Panc1 (cell line): ENCODE results near the gene ITGAD. TPM values are rescaled to one million over a fixed set of nuclear protein-coding genes. Genes with fewer than 3 reads are reported as not detected.

Source experiments
- ATAC-seq: fragments of 200-7000 bp; cut with Tn5 transposase; 2 replicates; pipeline ENCODE4 v1.9.1; 2020; ENCODE audit warnings: mild to moderate bottlenecking, moderate library complexity
- BruUV-seq: library from RNA; stranded (reverse); fragments of 400-500 nt; replicated peaks from 2 replicates; lab custom pipeline; 2021; lab: Mats Ljungman, UMichigan
- CTCF ChIA-PET: fragments of 300-600 bp; sonication (Branson Sonifier 250); formaldehyde crosslinking; loops from one replicate; lab custom pipeline; 2022; ENCODE audit warnings: antibody characterized with exemption; lab: Charles Lee
- POLR2A ChIA-PET: fragments of 300-600 bp; sonication (Branson Sonifier 250); formaldehyde crosslinking; loops from one replicate; lab custom pipeline; 2022; ENCODE audit warnings: antibody characterized with exemption; lab: Charles Lee
- DNase-seq: peaks from one replicate; pipeline ENCODE4 v3.0.0-alpha.2; 2010; ENCODE audit warnings: low read depth, low spot score
- H3K27ac ChIP-seq: 2 replicates; pipeline ENCODE4 v1.5.1; 2011; ENCODE audit warnings: mild to moderate bottlenecking, low read length, inconsistent platforms
- H3K27me3 ChIP-seq: fragments of 200-500 bp; sonication (Bioruptor generic); 2 replicates; pipeline ENCODE4 v1.6.0; 2014; ENCODE audit warnings: low read length, inconsistent platforms; ENCODE audit not compliant: control insufficient read depth, insufficient read depth
- H3K36me3 ChIP-seq: fragments of 200-500 bp; sonication (Bioruptor generic); 2 replicates; pipeline ENCODE4 v1.5.1; 2014; ENCODE audit warnings: inconsistent platforms, mild to moderate bottlenecking, low read length, moderate library complexity; ENCODE audit not compliant: control insufficient read depth, insufficient read depth
- H3K4me1 ChIP-seq: 2 replicates; pipeline ENCODE4 v1.5.1; 2011; ENCODE audit warnings: inconsistent platforms, mild to moderate bottlenecking, low read length, moderate library complexity; ENCODE audit not compliant: control insufficient read depth, insufficient read depth
- H3K4me3 ChIP-seq, 2 experiments: 2 replicates each; pipeline ENCODE4 v1.5.1; 2011 to 2012; ENCODE audit warnings: low read depth in 2 of 2, low read length in 2 of 2, mild to moderate bottlenecking in 2 of 2, inconsistent platforms in 1 of 2, moderate library complexity in 1 of 2
- H3K9me3 ChIP-seq: fragments of 200-500 bp; sonication (Bioruptor generic); 2 replicates; pipeline ENCODE4 v1.5.1; 2014; ENCODE audit warnings: low read depth, mild to moderate bottlenecking, inconsistent platforms, low read length, moderate library complexity; ENCODE audit not compliant: control insufficient read depth, insufficient read depth
- POLR2AphosphoS5 ChIP-seq: IDR thresholded peaks from 2 replicates; pipeline ENCODE4 v1.6.1; 2012; ENCODE audit warnings: mild to moderate bottlenecking, low read depth, low read length, moderate library complexity
- SIN3A ChIP-seq: IDR thresholded peaks from 2 replicates; pipeline ENCODE4 v1.6.1; 2012; ENCODE audit warnings: low read depth, mild to moderate bottlenecking, low read length, moderate library complexity, borderline replicate concordance; ENCODE audit not compliant: insufficient read depth
- TCF7L2 ChIP-seq: IDR thresholded peaks from 2 replicates; pipeline ENCODE4 v1.6.1; 2011; ENCODE audit warnings: mild to moderate bottlenecking, low read depth, low read length, inconsistent platforms
- in situ Hi-C: cut with HindIII; loops from 2 replicates; pipeline ENCODE4 v1.10.0; 2016; ENCODE audit warnings: low sequenced_read_pairs, low pct_unique_long_range_greater_than_20kb
- intact Hi-C: fragments of 100-400 bp; cut with micrococcal nuclease; formaldehyde crosslinking; loops from one replicate; pipeline ENCODE4 v1.10.0; 2022; ENCODE audit not compliant: unreplicated experiment
- total RNA-seq: library from RNA; stranded (reverse); gene quantifications from one replicate; pipeline ENCODE4 v1.2.1, GENCODE V29; 2021; ENCODE audit not compliant: unreplicated experiment
- TF ChIP-seq, protein P1 (sequence below): fragments of 450-650 bp; IDR thresholded peaks from 2 replicates; pipeline ENCODE4 v1.5.1; 2017; ENCODE audit warnings: mild to moderate bottlenecking
- TF ChIP-seq, protein P2 (sequence below), 2 experiments: IDR thresholded peaks; 2 replicates each; pipeline ENCODE4 v1.6.1; 2011 to 2012; ENCODE audit warnings: low read depth in 2 of 2, control low read depth in 1 of 2, low read length in 1 of 2, mild to moderate bottlenecking in 1 of 2, moderate library complexity in 1 of 2; ENCODE audit not compliant: insufficient read depth in 1 of 2

Gene ITGAD
- total RNA-seq, 1 experiment from 2014 or later = not detected

DNA sequence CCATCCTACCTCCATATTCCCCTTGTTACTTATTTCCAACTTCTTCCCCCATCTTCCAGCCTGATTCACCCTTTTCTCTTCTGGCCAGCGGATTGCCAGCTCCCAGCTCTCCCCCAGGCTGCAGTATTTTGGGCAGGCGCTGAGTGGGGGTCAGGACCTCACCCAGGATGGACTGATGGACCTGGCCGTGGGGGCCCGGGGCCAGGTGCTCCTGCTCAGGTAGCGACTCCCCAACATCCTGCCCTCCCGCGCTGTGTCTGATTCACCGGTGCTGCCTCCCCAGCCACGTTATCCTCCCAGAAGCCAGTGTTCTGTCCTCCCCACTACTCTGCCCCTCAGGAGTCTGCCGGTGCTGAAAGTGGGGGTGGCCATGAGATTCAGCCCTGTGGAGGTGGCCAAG is 19.6 kb downstream of the ITGAD start:
- Histone ChIP-seq H3K27ac (no peak overlapping the region), H3K27me3 (no peaks in the 10 kb centered on the region), H3K4me3 (no peak overlapping the region), H3K36me3 (no peaks in the 10 kb centered on the region), H3K9me3 (no peaks in the 10 kb centered on the region), H3K4me1 (no peaks in the 10 kb centered on the region)
- intact Hi-C loops (no loop called here), in situ Hi-C loops (no loop called here)
- POLR2A ChIA-PET = no interaction called here
- CTCF ChIA-PET = no interaction called here
- TF ChIP-seq, protein P1, sequence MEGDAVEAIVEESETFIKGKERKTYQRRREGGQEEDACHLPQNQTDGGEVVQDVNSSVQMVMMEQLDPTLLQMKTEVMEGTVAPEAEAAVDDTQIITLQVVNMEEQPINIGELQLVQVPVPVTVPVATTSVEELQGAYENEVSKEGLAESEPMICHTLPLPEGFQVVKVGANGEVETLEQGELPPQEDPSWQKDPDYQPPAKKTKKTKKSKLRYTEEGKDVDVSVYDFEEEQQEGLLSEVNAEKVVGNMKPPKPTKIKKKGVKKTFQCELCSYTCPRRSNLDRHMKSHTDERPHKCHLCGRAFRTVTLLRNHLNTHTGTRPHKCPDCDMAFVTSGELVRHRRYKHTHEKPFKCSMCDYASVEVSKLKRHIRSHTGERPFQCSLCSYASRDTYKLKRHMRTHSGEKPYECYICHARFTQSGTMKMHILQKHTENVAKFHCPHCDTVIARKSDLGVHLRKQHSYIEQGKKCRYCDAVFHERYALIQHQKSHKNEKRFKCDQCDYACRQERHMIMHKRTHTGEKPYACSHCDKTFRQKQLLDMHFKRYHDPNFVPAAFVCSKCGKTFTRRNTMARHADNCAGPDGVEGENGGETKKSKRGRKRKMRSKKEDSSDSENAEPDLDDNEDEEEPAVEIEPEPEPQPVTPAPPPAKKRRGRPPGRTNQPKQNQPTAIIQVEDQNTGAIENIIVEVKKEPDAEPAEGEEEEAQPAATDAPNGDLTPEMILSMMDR = no peak
- TF ChIP-seq, protein P2, sequence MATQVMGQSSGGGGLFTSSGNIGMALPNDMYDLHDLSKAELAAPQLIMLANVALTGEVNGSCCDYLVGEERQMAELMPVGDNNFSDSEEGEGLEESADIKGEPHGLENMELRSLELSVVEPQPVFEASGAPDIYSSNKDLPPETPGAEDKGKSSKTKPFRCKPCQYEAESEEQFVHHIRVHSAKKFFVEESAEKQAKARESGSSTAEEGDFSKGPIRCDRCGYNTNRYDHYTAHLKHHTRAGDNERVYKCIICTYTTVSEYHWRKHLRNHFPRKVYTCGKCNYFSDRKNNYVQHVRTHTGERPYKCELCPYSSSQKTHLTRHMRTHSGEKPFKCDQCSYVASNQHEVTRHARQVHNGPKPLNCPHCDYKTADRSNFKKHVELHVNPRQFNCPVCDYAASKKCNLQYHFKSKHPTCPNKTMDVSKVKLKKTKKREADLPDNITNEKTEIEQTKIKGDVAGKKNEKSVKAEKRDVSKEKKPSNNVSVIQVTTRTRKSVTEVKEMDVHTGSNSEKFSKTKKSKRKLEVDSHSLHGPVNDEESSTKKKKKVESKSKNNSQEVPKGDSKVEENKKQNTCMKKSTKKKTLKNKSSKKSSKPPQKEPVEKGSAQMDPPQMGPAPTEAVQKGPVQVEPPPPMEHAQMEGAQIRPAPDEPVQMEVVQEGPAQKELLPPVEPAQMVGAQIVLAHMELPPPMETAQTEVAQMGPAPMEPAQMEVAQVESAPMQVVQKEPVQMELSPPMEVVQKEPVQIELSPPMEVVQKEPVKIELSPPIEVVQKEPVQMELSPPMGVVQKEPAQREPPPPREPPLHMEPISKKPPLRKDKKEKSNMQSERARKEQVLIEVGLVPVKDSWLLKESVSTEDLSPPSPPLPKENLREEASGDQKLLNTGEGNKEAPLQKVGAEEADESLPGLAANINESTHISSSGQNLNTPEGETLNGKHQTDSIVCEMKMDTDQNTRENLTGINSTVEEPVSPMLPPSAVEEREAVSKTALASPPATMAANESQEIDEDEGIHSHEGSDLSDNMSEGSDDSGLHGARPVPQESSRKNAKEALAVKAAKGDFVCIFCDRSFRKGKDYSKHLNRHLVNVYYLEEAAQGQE (IDR thresholded peaks at IDR 0.05; ENCODE audit: insufficient read depth in 1 of 2, low read depth in 2 of 2, low read length in 1 of 2) = no peak
- TF ChIP-seq POLR2AphosphoS5 = no peak
- no peak for TF ChIP-seq TCF7L2
- TF ChIP-seq SIN3A = no peak
- DNase-seq (no peak), ATAC-seq (no peak)
- BruUV-seq = no TSS peak

DNA sequence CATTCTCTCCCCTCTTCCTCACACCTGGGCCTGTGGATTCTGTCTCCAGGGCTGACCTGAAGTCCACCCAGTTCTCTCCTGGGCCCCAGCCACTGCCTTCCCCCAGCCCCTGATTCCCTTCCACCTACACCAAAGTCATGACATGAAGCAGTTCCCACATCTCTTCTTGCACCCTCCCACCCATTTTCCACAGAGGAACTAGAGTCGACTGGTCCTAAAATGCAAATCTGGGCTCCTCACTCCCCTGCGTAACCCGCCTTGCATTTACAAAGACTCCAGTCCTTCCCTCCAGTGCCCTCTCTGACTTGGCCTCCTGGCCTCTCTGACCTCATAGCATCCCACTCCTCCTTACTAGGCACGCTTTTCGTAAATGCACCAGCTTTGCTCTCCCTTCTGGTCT is 20.2 kb downstream of the ITGAD start:
- no TSS peak for BruUV-seq
- TF ChIP-seq, protein P2 (IDR thresholded peaks at IDR 0.05; ENCODE audit: insufficient read depth in 1 of 2, low read depth in 2 of 2, low read length in 1 of 2) = no peak
- TF ChIP-seq TCF7L2 (no peak), POLR2AphosphoS5 (no peak), SIN3A (no peak)
- TF ChIP-seq, protein P1 = no peak

More for the DNA sequence above, 20.2 kb downstream of the ITGAD start:
- ChIA-PET POLR2A (no interaction called here), CTCF (no interaction called here)
- H3K4me1 ChIP-seq = no peaks in the 10 kb centered on the region
- no peak overlapping the region for H3K4me3 ChIP-seq
- in situ Hi-C loops (no loop called here), intact Hi-C loops (no loop called here)
- DNase-seq (no peak), ATAC-seq (no peak)
- H3K27ac ChIP-seq = no peak overlapping the region
- no peaks in the 10 kb centered on the region for H3K9me3 ChIP-seq
- H3K36me3 ChIP-seq = no peaks in the 10 kb centered on the region
- no peaks in the 10 kb centered on the region for H3K27me3 ChIP-seq
